H9 (cell line): Measurements from ENCODE around the gene NPAS2. TPM values are rescaled to one million over a fixed set of nuclear protein-coding genes. Genes with fewer than 3 reads are reported as not detected.
A peak's percentile ranks its signal among the peaks of the same experiment; 100 is the strongest.

Experiments used
- DNase-seq: peaks from one replicate; pipeline ENCODE4 v3.0.0-alpha.2; 2017
- H2AFZ ChIP-seq: one replicate; pipeline ENCODE4 v1.6.1; 2013; ENCODE audit warnings: mild to moderate bottlenecking, low read length, control low read depth, moderate library complexity
- H2AK5ac ChIP-seq: 2 replicates; pipeline ENCODE4 v1.6.1; 2013; ENCODE audit warnings: low read length, control low read depth, mixed read lengths; ENCODE audit not compliant: insufficient read length
- H2BK120ac ChIP-seq: one replicate; pipeline ENCODE4 v1.6.1; 2013; ENCODE audit warnings: low read depth, mild to moderate bottlenecking, low read length, control low read depth, inconsistent platforms; ENCODE audit not compliant: poor library complexity, severe bottlenecking
- H2BK12ac ChIP-seq: 2 replicates; pipeline ENCODE4 v1.6.1; 2013; ENCODE audit warnings: low read length, control low read depth, mixed read lengths, low read depth; ENCODE audit not compliant: insufficient read length
- H2BK15ac ChIP-seq: 2 replicates; pipeline ENCODE4 v1.6.1; 2013; ENCODE audit warnings: low read depth, low read length, control low read depth
- H2BK20ac ChIP-seq: one replicate; pipeline ENCODE4 v1.6.1; 2013; ENCODE audit warnings: low read depth, mild to moderate bottlenecking, low read length, control low read depth, inconsistent platforms; ENCODE audit not compliant: poor library complexity, severe bottlenecking
- H2BK5ac ChIP-seq: 2 replicates; pipeline ENCODE4 v1.6.1; 2013; ENCODE audit warnings: low read length, control low read depth, mixed read lengths; ENCODE audit not compliant: insufficient read length
- H3K14ac ChIP-seq: 2 replicates; pipeline ENCODE4 v1.6.1; 2013; ENCODE audit warnings: low read length, control low read depth; ENCODE audit not compliant: insufficient read depth
- H3K18ac ChIP-seq: 2 replicates; pipeline ENCODE4 v1.6.1; 2013; ENCODE audit warnings: low read depth, mild to moderate bottlenecking, mixed read lengths, low read length, control low read depth; ENCODE audit not compliant: insufficient read length
- H3K23ac ChIP-seq: 2 replicates; pipeline ENCODE4 v1.6.1; 2013; ENCODE audit warnings: low read length, control low read depth, mixed read lengths, low read depth; ENCODE audit not compliant: insufficient read length
- H3K23me2 ChIP-seq: 2 replicates; pipeline ENCODE4 v1.6.1; 2013; ENCODE audit warnings: low read depth, mild to moderate bottlenecking, mixed read lengths, low read length, control low read depth; ENCODE audit not compliant: insufficient read length, poor library complexity, severe bottlenecking
- H3K27ac ChIP-seq: 2 replicates; pipeline ENCODE4 v1.5.1; 2013; ENCODE audit warnings: low read length, control low read depth, mixed read lengths, low read depth; ENCODE audit not compliant: insufficient read length
- H3K27me3 ChIP-seq: 2 replicates; pipeline ENCODE4 v1.6.1; 2013; ENCODE audit warnings: low read length, control low read depth, inconsistent platforms; ENCODE audit not compliant: insufficient read depth
- H3K4ac ChIP-seq: 2 replicates; pipeline ENCODE4 v1.6.1; 2013; ENCODE audit warnings: low read depth, mild to moderate bottlenecking, control low read depth, inconsistent platforms, low read length, moderate library complexity
- H3K4me1 ChIP-seq: 2 replicates; pipeline ENCODE4 v1.6.1; 2013; ENCODE audit warnings: low read length, control low read depth, inconsistent platforms; ENCODE audit not compliant: insufficient read depth
- H3K4me2 ChIP-seq: 2 replicates; pipeline ENCODE4 v1.6.1; 2013; ENCODE audit warnings: low read length, control low read depth, mixed read lengths; ENCODE audit not compliant: insufficient read length, insufficient read depth
- H3K56ac ChIP-seq: 2 replicates; pipeline ENCODE4 v1.6.1; 2013; ENCODE audit warnings: low read depth, mild to moderate bottlenecking, mixed read lengths, low read length, control low read depth; ENCODE audit not compliant: insufficient read length
- H3K79me1 ChIP-seq: 2 replicates; pipeline ENCODE4 v1.6.1; 2013; ENCODE audit warnings: low read depth, mild to moderate bottlenecking, moderate library complexity, low read length, control low read depth, inconsistent platforms; ENCODE audit not compliant: insufficient read depth, poor library complexity, severe bottlenecking
- H3K79me2 ChIP-seq: 2 replicates; pipeline ENCODE4 v1.6.1; 2013; ENCODE audit warnings: low read length, control low read depth, inconsistent platforms; ENCODE audit not compliant: insufficient read depth
- H3K9ac ChIP-seq: 2 replicates; pipeline ENCODE4 v1.6.1; 2013; ENCODE audit warnings: low read length, control low read depth, mixed read lengths; ENCODE audit not compliant: insufficient read length; ENCODE audit errors: extremely low read depth
- H3K9me3 ChIP-seq: one replicate; pipeline ENCODE4 v1.6.1; 2013; ENCODE audit warnings: low read depth, low read length, inconsistent platforms; ENCODE audit not compliant: control insufficient read depth
- H3T11ph ChIP-seq: one replicate; pipeline ENCODE4 v1.6.1; 2013; ENCODE audit warnings: mild to moderate bottlenecking, low read length, control low read depth, inconsistent platforms
- H4K20me1 ChIP-seq: one replicate; pipeline ENCODE4 v1.6.1; 2013; ENCODE audit not compliant: control insufficient read depth, insufficient read length, insufficient read depth
- H4K5ac ChIP-seq: 2 replicates; pipeline ENCODE4 v1.6.1; 2013; ENCODE audit warnings: low read depth, mild to moderate bottlenecking, mixed read lengths, low read length, control low read depth; ENCODE audit not compliant: insufficient read length
- H4K8ac ChIP-seq: replicated peaks from 2 replicates; pipeline ENCODE4 v1.6.1; 2013; ENCODE audit warnings: low read length, control low read depth, mixed read lengths, low read depth; ENCODE audit not compliant: insufficient read length
- H4K91ac ChIP-seq: 2 replicates; pipeline ENCODE4 v1.6.1; 2013; ENCODE audit warnings: low read depth, mild to moderate bottlenecking, moderate library complexity, mixed read lengths, low read length, control low read depth; ENCODE audit not compliant: insufficient read length
- H3K27ac Mint-ChIP-seq, 3 experiments: 2 replicates in 2 of 3; 3 replicates in 1 of 3; pipeline ENCODE4 v1.8.0; 2020 to 2021; ENCODE audit warnings: mixed read lengths in 3 of 3, mild to moderate bottlenecking in 1 of 3, moderate library complexity in 1 of 3
- H3K27me3 Mint-ChIP-seq: 2 replicates; pipeline ENCODE4 v1.8.0; 2021; ENCODE audit warnings: low read depth, mild to moderate bottlenecking, moderate library complexity, mixed read lengths
- H3K36me3 Mint-ChIP-seq, 3 experiments: 2 replicates in 2 of 3; 3 replicates in 1 of 3; pipeline ENCODE4 v1.8.0; 2020 to 2021; ENCODE audit warnings: low read depth in 3 of 3, mixed read lengths in 3 of 3; ENCODE audit not compliant: insufficient read depth in 1 of 3
- H3K4me1 Mint-ChIP-seq, 2 experiments: 2 replicates each; pipeline ENCODE4 v1.8.0; 2020; ENCODE audit warnings: mixed read lengths in 2 of 2
- H3K4me3 Mint-ChIP-seq, 2 experiments: 2 replicates in 1 of 2; 3 replicates in 1 of 2; pipeline ENCODE4 v1.8.0; 2020 to 2021; ENCODE audit warnings: mild to moderate bottlenecking in 2 of 2, mixed read lengths in 2 of 2, moderate library complexity in 1 of 2
- H3K9me3 Mint-ChIP-seq, 2 experiments: 2 replicates in 1 of 2; 3 replicates in 1 of 2; pipeline ENCODE4 v1.8.0; 2020; ENCODE audit warnings: mild to moderate bottlenecking in 2 of 2, mixed read lengths in 2 of 2, moderate library complexity in 1 of 2
- CTCF ChIP-seq: fragments of 200-600 bp; sonication (generic); conservative IDR thresholded peaks from 3 replicates; pipeline ENCODE4 v1.8.0; 2021; ENCODE audit warnings: antibody characterized with exemption, mild to moderate bottlenecking
- WGBS: extraction: QIAGEN DNeasy Blood & Tissue Kit; methylation state at CpG from one replicate; pipeline ENCODE4 v1.1.7; 2013; ENCODE audit warnings: missing lambda C conversion rate, low lambda C conversion rate, mixed read lengths; ENCODE audit not compliant: insufficient read length; ENCODE audit errors: extremely low coverage; 5-methylcytosine and 5-hydroxymethylcytosine counted together
- total RNA-seq: library from RNA; stranded (reverse); gene quantifications from 2 replicates; pipeline ENCODE4 v1.2.1, GENCODE V29; 2021

NPAS2 gene
- total RNA-seq, 1 experiment from 2014 or later: 1.3 TPM

DNA sequence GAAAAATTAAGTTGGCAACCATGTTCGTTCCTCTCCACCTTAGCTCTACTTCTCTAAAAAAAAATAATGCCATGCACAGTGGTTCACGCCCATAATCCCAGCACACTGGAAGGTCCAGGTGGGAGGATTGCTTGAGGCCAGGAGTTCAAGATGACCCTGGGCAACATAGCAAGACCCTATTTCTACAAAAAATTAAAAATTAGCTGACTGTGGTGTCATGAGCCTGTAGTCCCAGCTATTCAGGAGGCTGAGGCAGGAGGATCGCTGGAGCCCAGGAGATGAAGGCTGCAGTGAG, 40.1 kb upstream of the NPAS2 start:
- H2BK15ac ChIP-seq: no peak overlapping the region
- H3K27ac ChIP-seq: no peak overlapping the region
- no peaks in the 10 kb centered on the region for H3K9me3 ChIP-seq
- no peak overlapping the region for H3K18ac ChIP-seq
- no peak overlapping the region for H3K56ac ChIP-seq
- no peak overlapping the region for H2BK12ac ChIP-seq
- no peaks in the 10 kb centered on the region for H3K23me2 ChIP-seq
- H4K8ac ChIP-seq: no peak overlapping the region
- H4K5ac ChIP-seq: no peak overlapping the region
- Mint-ChIP-seq H3K9me3 (no peaks in the 10 kb centered on the region), H3K36me3 (no peaks in the 10 kb centered on the region), H3K4me3 (no peak overlapping the region), H3K4me1 (peaks cover 11 to 16% of the 10 kb centered on the region in 2 experiments), H3K27ac (peak overlapping the region in 1 of 3 experiments; percentile 72; a peak in 1 of 7 replicates), H3K27me3 (peaks cover 2% of the 10 kb centered on the region; the same call in 1 of the 2 replicates)
- no peaks in the 10 kb centered on the region; the same call in 1 of the 2 replicates for H3K4me1 ChIP-seq
- no peaks in the 10 kb centered on the region for H3K79me1 ChIP-seq
- H2AFZ ChIP-seq: no peak overlapping the region
- no peak overlapping the region for H3K4ac ChIP-seq
- H4K20me1 ChIP-seq: no peaks in the 10 kb centered on the region
- H4K91ac ChIP-seq: no peak overlapping the region
- no peak overlapping the region for H3K4me2 ChIP-seq
- DNase-seq: no peak
- no peak overlapping the region for H2BK5ac ChIP-seq
- H2AK5ac ChIP-seq: no peak overlapping the region
- no peak overlapping the region for H2BK120ac ChIP-seq
- H2BK20ac ChIP-seq: no peak overlapping the region
- no peak for TF ChIP-seq CTCF
- H3T11ph ChIP-seq: no peak overlapping the region
- H3K27me3 ChIP-seq: no peaks in the 10 kb centered on the region
- WGBS: no CpG with 5 or more reads among the region's 3 CpGs
- H3K9ac ChIP-seq: no peak overlapping the region
- no peak overlapping the region for H3K23ac ChIP-seq
- no peak overlapping the region for H3K14ac ChIP-seq
- H3K79me2 ChIP-seq: no peaks in the 10 kb centered on the region
